NCI-H2196 treated with DMSO at 0.1 percent for 48 hours (cell line): ENCODE measurements around the gene ERI3.

ENCODE experiments used
- DNase-seq: peaks from one replicate; lab custom pipeline; 2025; ENCODE audit not compliant: unreplicated experiment; lab: John Stamatoyannopoulos, UW

Gene ERI3

GRCh38 chr1:44239961-44240371 is 115.1 kb downstream of the ERI3 start:
- DNase-seq = no peak

- no peak for DNase-seq
Observed at GRCh38 chr1:44239331-44239960, 115.6 kb downstream of the ERI3 start.

GRCh38 chr1:44238660-44239059 is 116.4 kb downstream of the ERI3 start:
- DNase-seq = no peak

DNA sequence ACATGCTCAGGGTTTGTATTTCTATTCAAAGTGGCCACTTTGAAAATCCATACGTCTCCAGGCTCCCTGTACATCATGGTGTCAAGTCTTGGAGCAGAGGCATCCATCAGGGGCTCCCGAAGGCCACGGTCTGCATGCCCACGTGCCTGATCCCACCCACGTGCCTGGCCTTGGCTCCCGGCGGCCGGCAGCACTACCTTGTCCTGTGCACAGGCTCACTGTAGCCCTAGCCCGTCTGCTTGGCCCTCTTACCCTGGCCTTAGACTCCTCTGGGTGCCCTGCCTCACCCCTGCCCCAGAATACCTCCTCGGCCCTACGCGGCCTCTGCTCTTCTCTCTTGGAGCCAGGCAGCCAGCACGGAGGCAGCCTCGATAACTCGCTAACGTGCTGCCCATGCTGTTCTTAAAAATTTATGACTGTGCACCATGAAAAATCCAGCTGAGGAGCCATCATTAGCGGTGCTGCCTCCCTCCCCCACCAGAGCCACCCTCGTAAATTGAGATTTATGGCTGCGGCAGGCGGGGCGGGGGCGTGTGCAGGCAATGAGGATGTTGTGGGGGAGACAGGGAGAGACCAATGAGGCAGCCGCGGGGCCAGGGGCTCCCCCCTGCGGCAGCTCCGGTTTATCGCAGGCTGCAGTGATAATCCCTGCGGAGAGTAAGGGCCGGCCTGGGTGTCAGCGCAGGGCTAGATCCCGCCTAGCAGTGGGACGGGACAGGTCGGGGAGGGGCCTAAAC is 117.2 kb downstream of the ERI3 start:
- no peak for DNase-seq

DNA sequence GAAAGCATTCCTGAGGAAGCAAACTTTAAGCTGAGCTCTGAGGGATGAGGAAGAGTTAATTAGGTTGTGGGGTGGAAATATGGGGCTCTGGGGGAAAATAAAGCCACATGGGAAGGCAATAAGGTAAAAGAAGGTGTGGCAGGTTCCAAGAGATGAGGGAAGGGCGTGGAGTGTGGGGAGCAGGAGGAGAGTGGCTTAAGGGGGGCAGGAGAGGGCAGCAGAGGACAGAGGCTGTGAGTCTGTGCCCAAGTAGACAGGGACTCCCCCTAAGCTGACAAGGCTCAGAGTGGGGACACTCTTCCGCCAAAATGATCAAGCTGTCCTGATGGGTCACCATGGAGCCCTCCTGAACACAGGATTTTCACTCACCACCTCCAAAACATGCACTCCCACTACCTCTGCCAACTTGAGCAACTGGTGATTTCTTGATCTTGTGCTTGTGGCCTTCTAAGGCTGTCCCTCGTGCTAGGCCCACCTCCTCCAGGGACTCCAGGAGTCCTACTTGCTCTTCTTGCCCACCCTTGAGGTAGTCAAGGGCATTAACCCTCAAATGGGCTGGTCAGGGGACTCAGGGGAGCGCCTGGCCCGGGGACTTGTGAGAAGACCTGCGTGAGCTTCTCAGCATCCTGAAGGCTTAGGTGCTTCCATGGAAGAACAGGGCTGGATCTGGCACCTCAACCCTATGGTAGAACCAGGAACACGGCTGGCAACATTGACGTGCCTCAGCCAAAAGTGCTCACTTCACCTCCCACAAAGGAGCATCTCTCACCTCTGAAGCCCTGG is 118.4 kb downstream of the ERI3 start:
- no peak for DNase-seq

DNA sequence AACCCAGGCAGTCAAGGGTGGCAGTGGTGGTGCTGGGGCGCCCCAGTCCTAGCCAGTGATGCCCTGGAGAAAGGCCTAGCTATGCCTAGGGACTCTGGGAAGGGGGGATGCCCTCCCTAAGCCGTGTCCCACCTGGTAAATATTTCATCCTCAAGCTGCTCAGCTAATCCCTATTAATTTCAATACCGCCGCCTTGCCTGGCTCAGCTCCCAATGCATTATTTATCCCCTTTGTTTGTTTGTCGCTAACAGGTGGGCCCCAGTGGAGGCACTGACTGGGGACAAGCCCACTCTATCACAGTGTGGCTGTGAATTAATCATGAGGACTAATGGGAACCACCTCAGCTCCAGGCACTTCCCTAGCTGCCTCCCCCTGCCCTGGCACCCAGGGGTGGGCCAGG is 119.2 kb downstream of the ERI3 start:
- DNase-seq = no peak

- DNase-seq = no peak
Observed at GRCh38 chr1:44233593-44233992, 121.5 kb downstream of the ERI3 start.

DNA sequence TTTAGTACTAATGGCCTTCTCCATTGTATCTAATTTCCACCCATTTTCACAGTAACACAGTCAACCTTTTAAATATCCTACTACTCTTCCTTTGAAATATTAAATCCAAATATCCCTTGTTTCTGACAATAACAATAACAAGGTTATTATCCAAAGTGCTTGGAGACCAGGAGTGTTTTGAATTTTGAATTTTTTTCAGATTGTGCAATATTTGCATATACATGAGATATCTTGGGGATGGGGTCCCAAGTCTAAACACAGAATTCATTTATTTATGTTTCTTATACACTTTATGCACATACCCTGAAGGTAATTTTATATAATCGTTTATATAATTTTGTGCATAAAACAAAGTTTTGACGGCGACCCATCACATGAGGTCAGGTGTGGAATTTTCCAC is 124.3 kb downstream of the ERI3 start:
- DNase-seq = no peak

- no peak for DNase-seq
Observed at GRCh38 chr1:44229435-44230167, 125.5 kb downstream of the ERI3 start.

DNA sequence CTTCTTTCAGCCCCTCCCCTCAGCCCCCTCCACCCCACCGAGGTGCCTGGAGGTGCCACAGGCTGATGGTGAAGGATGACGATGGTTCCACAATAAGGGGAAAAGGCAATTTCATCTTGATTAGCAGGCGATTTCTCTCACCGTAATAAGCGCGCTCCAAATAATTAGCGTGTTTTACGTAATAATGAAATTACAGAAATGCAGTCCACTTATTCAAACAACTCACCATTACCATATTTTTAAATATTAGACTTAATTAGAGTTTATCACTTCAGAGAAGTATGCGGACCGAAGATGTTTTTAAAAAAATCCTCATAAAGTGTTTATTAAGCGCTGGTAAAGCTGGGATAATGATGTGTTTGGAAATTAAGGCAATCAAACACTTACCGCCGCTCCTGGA is 126.8 kb downstream of the ERI3 start:
- no peak for DNase-seq

GRCh38 chr1:44227211-44227610 is 127.8 kb downstream of the ERI3 start:
- DNase-seq = no peak

- DNase-seq = no peak
Observed at GRCh38 chr1:44225761-44226160, 129.3 kb downstream of the ERI3 start.

DNA sequence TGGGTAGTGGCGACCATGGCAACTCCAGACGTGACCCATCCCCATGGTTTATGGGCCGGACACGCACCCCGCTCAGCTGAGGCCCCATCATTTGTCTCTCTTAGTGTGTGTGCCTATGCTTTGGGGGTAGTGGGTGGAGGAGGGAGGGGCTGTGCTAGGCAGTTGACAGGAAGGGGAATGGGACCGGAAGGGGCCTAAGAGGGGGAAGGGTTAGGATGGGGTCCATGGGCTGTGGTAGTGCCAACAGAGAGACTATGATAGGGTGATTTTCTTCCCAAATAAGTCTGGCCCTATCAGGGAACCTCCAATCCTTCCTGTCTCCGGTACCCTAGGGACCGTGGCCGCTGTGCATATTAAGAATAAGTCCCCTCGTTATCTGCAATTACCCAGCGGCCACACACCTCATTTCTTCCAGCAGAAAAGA is 131.9 kb downstream of the ERI3 start:
- no peak for DNase-seq

- DNase-seq = no peak
Observed at GRCh38 chr1:44222397-44223186, 132.5 kb downstream of the ERI3 start.

GRCh38 chr1:44221769-44222168 is 133.3 kb downstream of the ERI3 start:
- DNase-seq = no peak

- no peak for DNase-seq
Observed at GRCh38 chr1:44220755-44221154, 134.3 kb downstream of the ERI3 start.

- DNase-seq = no peak
Observed at GRCh38 chr1:44220001-44220751, 134.9 kb downstream of the ERI3 start.

GRCh38 chr1:44219301-44219626 is 135.8 kb downstream of the ERI3 start:
- DNase-seq = no peak

- no peak for DNase-seq
Observed at GRCh38 chr1:44218503-44219300, 136.4 kb downstream of the ERI3 start.
